Measurements from ENCODE around the gene CDH13. TPM values are rescaled to one million over a fixed set of nuclear protein-coding genes. Genes with fewer than 3 reads are reported as not detected.

Gene CDH13
- total RNA-seq, 1 experiment from 2014 or later, result 0.80 TPM

GRCh38 chr16:82767198-82767597 is 140.4 kb downstream of the CDH13 start:
- Histone ChIP-seq H3K4me3 (ENCODE audit: insufficient read depth, low read depth, low read length) (no peak overlapping the region), H3K36me3 (replicated peaks; ENCODE audit: control insufficient read depth, insufficient read depth, low read length) (no peaks in the 10 kb centered on the region)
- DNase-seq, result no peak

GRCh38 chr16:82767808-82768207 is 141.0 kb downstream of the CDH13 start:
- DNase-seq, result no peak

More at GRCh38 chr16:82767198-82767597, 140.4 kb downstream of the CDH13 start:
- H3K27me3 ChIP-seq (ENCODE audit: control insufficient read depth, insufficient read depth, low read length), result no peaks in the 10 kb centered on the region

GRCh38 chr16:82769845-82770244 is 143.1 kb downstream of the CDH13 start:
- no peak for DNase-seq
- Histone ChIP-seq H3K27me3 (ENCODE audit: control insufficient read depth, insufficient read depth, low read length) (no peaks in the 10 kb centered on the region), H3K36me3 (replicated peaks; ENCODE audit: control insufficient read depth, insufficient read depth, low read length) (no peaks in the 10 kb centered on the region), H3K4me3 (ENCODE audit: insufficient read depth, low read depth, low read length) (no peak overlapping the region)

More at GRCh38 chr16:82767808-82768207, 141.0 kb downstream of the CDH13 start:
- Histone ChIP-seq H3K4me3 (ENCODE audit: insufficient read depth, low read depth, low read length) (no peak overlapping the region), H3K36me3 (replicated peaks; ENCODE audit: control insufficient read depth, insufficient read depth, low read length) (no peaks in the 10 kb centered on the region), H3K27me3 (ENCODE audit: control insufficient read depth, insufficient read depth, low read length) (no peaks in the 10 kb centered on the region)

GRCh38 chr16:82772215-82772614 is 145.4 kb downstream of the CDH13 start:
- Histone ChIP-seq H3K27me3 (ENCODE audit: control insufficient read depth, insufficient read depth, low read length) (no peaks in the 10 kb centered on the region), H3K36me3 (replicated peaks; ENCODE audit: control insufficient read depth, insufficient read depth, low read length) (no peaks in the 10 kb centered on the region), H3K4me3 (ENCODE audit: insufficient read depth, low read depth, low read length) (no peak overlapping the region)
- DNase-seq, result no peak

GRCh38 chr16:82773018-82773417 is 146.2 kb downstream of the CDH13 start:
- Histone ChIP-seq H3K4me3 (ENCODE audit: insufficient read depth, low read depth, low read length) (no peak overlapping the region), H3K36me3 (replicated peaks; ENCODE audit: control insufficient read depth, insufficient read depth, low read length) (no peaks in the 10 kb centered on the region), H3K27me3 (ENCODE audit: control insufficient read depth, insufficient read depth, low read length) (no peaks in the 10 kb centered on the region)
- DNase-seq, result no peak

- no peak for DNase-seq
- no peaks in the 10 kb centered on the region for H3K27me3 ChIP-seq (ENCODE audit: control insufficient read depth, insufficient read depth, low read length)
- H3K36me3 ChIP-seq (replicated peaks; ENCODE audit: control insufficient read depth, insufficient read depth, low read length), result no peaks in the 10 kb centered on the region
- H3K4me3 ChIP-seq (ENCODE audit: insufficient read depth, low read depth, low read length), result no peak overlapping the region
These were observed 149.8 kb downstream of the CDH13 start for GRCh38 chr16:82776470-82777146.

GRCh38 chr16:82782715-82783251 is 156.0 kb downstream of the CDH13 start:
- Histone ChIP-seq H3K4me3 (ENCODE audit: insufficient read depth, low read depth, low read length) (no peak overlapping the region), H3K27me3 (ENCODE audit: control insufficient read depth, insufficient read depth, low read length) (no peaks in the 10 kb centered on the region), H3K36me3 (replicated peaks; ENCODE audit: control insufficient read depth, insufficient read depth, low read length) (no peaks in the 10 kb centered on the region)
- peak; percentile 37 for DNase-seq

- DNase-seq, result no peak
- Histone ChIP-seq H3K36me3 (replicated peaks; ENCODE audit: control insufficient read depth, insufficient read depth, low read length) (no peaks in the 10 kb centered on the region), H3K4me3 (ENCODE audit: insufficient read depth, low read depth, low read length) (no peak overlapping the region), H3K27me3 (ENCODE audit: control insufficient read depth, insufficient read depth, low read length) (no peaks in the 10 kb centered on the region)
These were observed 157.3 kb downstream of the CDH13 start for GRCh38 chr16:82783933-82784572.

GRCh38 chr16:82784573-82784968 is 157.8 kb downstream of the CDH13 start:
- Histone ChIP-seq H3K36me3 (replicated peaks; ENCODE audit: control insufficient read depth, insufficient read depth, low read length) (no peaks in the 10 kb centered on the region), H3K4me3 (ENCODE audit: insufficient read depth, low read depth, low read length) (no peak overlapping the region), H3K27me3 (ENCODE audit: control insufficient read depth, insufficient read depth, low read length) (no peaks in the 10 kb centered on the region)
- DNase-seq, result no peak

- Histone ChIP-seq H3K36me3 (replicated peaks; ENCODE audit: control insufficient read depth, insufficient read depth, low read length) (no peaks in the 10 kb centered on the region), H3K27me3 (ENCODE audit: control insufficient read depth, insufficient read depth, low read length) (no peaks in the 10 kb centered on the region), H3K4me3 (ENCODE audit: insufficient read depth, low read depth, low read length) (no peak overlapping the region)
- DNase-seq, result no peak
These were observed 161.5 kb downstream of the CDH13 start for GRCh38 chr16:82788225-82788624.

- H3K36me3 ChIP-seq (replicated peaks; ENCODE audit: control insufficient read depth, insufficient read depth, low read length), result no peaks in the 10 kb centered on the region
- H3K27me3 ChIP-seq (ENCODE audit: control insufficient read depth, insufficient read depth, low read length), result no peaks in the 10 kb centered on the region
- no peak for DNase-seq
- no peak overlapping the region for H3K4me3 ChIP-seq (ENCODE audit: insufficient read depth, low read depth, low read length)
These were observed 162.2 kb downstream of the CDH13 start for GRCh38 chr16:82788919-82789318.

- Histone ChIP-seq H3K36me3 (replicated peaks; ENCODE audit: control insufficient read depth, insufficient read depth, low read length) (no peaks in the 10 kb centered on the region), H3K27me3 (ENCODE audit: control insufficient read depth, insufficient read depth, low read length) (no peaks in the 10 kb centered on the region), H3K4me3 (ENCODE audit: insufficient read depth, low read depth, low read length) (no peak overlapping the region)
- DNase-seq, result no peak
These were observed 165.9 kb downstream of the CDH13 start for GRCh38 chr16:82792693-82793092.

- DNase-seq, result peak; percentile 4
- H3K36me3 ChIP-seq (replicated peaks; ENCODE audit: control insufficient read depth, insufficient read depth, low read length), result no peaks in the 10 kb centered on the region
- no peak overlapping the region for H3K4me3 ChIP-seq (ENCODE audit: insufficient read depth, low read depth, low read length)
- H3K27me3 ChIP-seq (ENCODE audit: control insufficient read depth, insufficient read depth, low read length), result no peaks in the 10 kb centered on the region
These were observed 166.9 kb downstream of the CDH13 start for GRCh38 chr16:82793528-82794245.

GRCh38 chr16:82796047-82796446 is 169.3 kb downstream of the CDH13 start:
- no peaks in the 10 kb centered on the region for H3K36me3 ChIP-seq (replicated peaks; ENCODE audit: control insufficient read depth, insufficient read depth, low read length)
- no peak overlapping the region for H3K4me3 ChIP-seq (ENCODE audit: insufficient read depth, low read depth, low read length)
- DNase-seq, result peak; percentile 16
- no peaks in the 10 kb centered on the region for H3K27me3 ChIP-seq (ENCODE audit: control insufficient read depth, insufficient read depth, low read length)

- Histone ChIP-seq H3K36me3 (replicated peaks; ENCODE audit: control insufficient read depth, insufficient read depth, low read length) (no peaks in the 10 kb centered on the region), H3K27me3 (ENCODE audit: control insufficient read depth, insufficient read depth, low read length) (no peaks in the 10 kb centered on the region), H3K4me3 (ENCODE audit: insufficient read depth, low read depth, low read length) (no peak overlapping the region)
- no peak for DNase-seq
These were observed 174.6 kb downstream of the CDH13 start for GRCh38 chr16:82801361-82801760.
